H9 (cell line): ENCODE measurements around the gene CCDC33. TPM values are rescaled to one million over a fixed set of nuclear protein-coding genes. Genes with fewer than 3 reads are reported as not detected.

Experiments used
- DNase-seq: peaks from one replicate; pipeline ENCODE4 v3.0.0-alpha.2; 2017
- H2AFZ ChIP-seq: one replicate; pipeline ENCODE4 v1.6.1; 2013; ENCODE audit warnings: mild to moderate bottlenecking, low read length, control low read depth, moderate library complexity
- H2AK5ac ChIP-seq: 2 replicates; pipeline ENCODE4 v1.6.1; 2013; ENCODE audit warnings: low read length, control low read depth, mixed read lengths; ENCODE audit not compliant: insufficient read length
- H2BK120ac ChIP-seq: one replicate; pipeline ENCODE4 v1.6.1; 2013; ENCODE audit warnings: low read depth, mild to moderate bottlenecking, low read length, control low read depth, inconsistent platforms; ENCODE audit not compliant: poor library complexity, severe bottlenecking
- H2BK12ac ChIP-seq: 2 replicates; pipeline ENCODE4 v1.6.1; 2013; ENCODE audit warnings: low read length, control low read depth, mixed read lengths, low read depth; ENCODE audit not compliant: insufficient read length
- H2BK15ac ChIP-seq: 2 replicates; pipeline ENCODE4 v1.6.1; 2013; ENCODE audit warnings: low read depth, low read length, control low read depth
- H2BK20ac ChIP-seq: one replicate; pipeline ENCODE4 v1.6.1; 2013; ENCODE audit warnings: low read depth, mild to moderate bottlenecking, low read length, control low read depth, inconsistent platforms; ENCODE audit not compliant: poor library complexity, severe bottlenecking
- H2BK5ac ChIP-seq: 2 replicates; pipeline ENCODE4 v1.6.1; 2013; ENCODE audit warnings: low read length, control low read depth, mixed read lengths; ENCODE audit not compliant: insufficient read length
- H3K14ac ChIP-seq: 2 replicates; pipeline ENCODE4 v1.6.1; 2013; ENCODE audit warnings: low read length, control low read depth; ENCODE audit not compliant: insufficient read depth
- H3K18ac ChIP-seq: 2 replicates; pipeline ENCODE4 v1.6.1; 2013; ENCODE audit warnings: low read depth, mild to moderate bottlenecking, mixed read lengths, low read length, control low read depth; ENCODE audit not compliant: insufficient read length
- H3K23ac ChIP-seq: 2 replicates; pipeline ENCODE4 v1.6.1; 2013; ENCODE audit warnings: low read length, control low read depth, mixed read lengths, low read depth; ENCODE audit not compliant: insufficient read length
- H3K23me2 ChIP-seq: 2 replicates; pipeline ENCODE4 v1.6.1; 2013; ENCODE audit warnings: low read depth, mild to moderate bottlenecking, mixed read lengths, low read length, control low read depth; ENCODE audit not compliant: insufficient read length, poor library complexity, severe bottlenecking
- H3K27ac ChIP-seq: 2 replicates; pipeline ENCODE4 v1.5.1; 2013; ENCODE audit warnings: low read length, control low read depth, mixed read lengths, low read depth; ENCODE audit not compliant: insufficient read length
- H3K27me3 ChIP-seq: 2 replicates; pipeline ENCODE4 v1.6.1; 2013; ENCODE audit warnings: low read length, control low read depth, inconsistent platforms; ENCODE audit not compliant: insufficient read depth
- H3K4ac ChIP-seq: 2 replicates; pipeline ENCODE4 v1.6.1; 2013; ENCODE audit warnings: low read depth, mild to moderate bottlenecking, control low read depth, inconsistent platforms, low read length, moderate library complexity
- H3K4me1 ChIP-seq: 2 replicates; pipeline ENCODE4 v1.6.1; 2013; ENCODE audit warnings: low read length, control low read depth, inconsistent platforms; ENCODE audit not compliant: insufficient read depth
- H3K4me2 ChIP-seq: 2 replicates; pipeline ENCODE4 v1.6.1; 2013; ENCODE audit warnings: low read length, control low read depth, mixed read lengths; ENCODE audit not compliant: insufficient read length, insufficient read depth
- H3K56ac ChIP-seq: 2 replicates; pipeline ENCODE4 v1.6.1; 2013; ENCODE audit warnings: low read depth, mild to moderate bottlenecking, mixed read lengths, low read length, control low read depth; ENCODE audit not compliant: insufficient read length
- H3K79me1 ChIP-seq: 2 replicates; pipeline ENCODE4 v1.6.1; 2013; ENCODE audit warnings: low read depth, mild to moderate bottlenecking, moderate library complexity, low read length, control low read depth, inconsistent platforms; ENCODE audit not compliant: insufficient read depth, poor library complexity, severe bottlenecking
- H3K79me2 ChIP-seq: 2 replicates; pipeline ENCODE4 v1.6.1; 2013; ENCODE audit warnings: low read length, control low read depth, inconsistent platforms; ENCODE audit not compliant: insufficient read depth
- H3K9ac ChIP-seq: 2 replicates; pipeline ENCODE4 v1.6.1; 2013; ENCODE audit warnings: low read length, control low read depth, mixed read lengths; ENCODE audit not compliant: insufficient read length; ENCODE audit errors: extremely low read depth
- H3K9me3 ChIP-seq: one replicate; pipeline ENCODE4 v1.6.1; 2013; ENCODE audit warnings: low read depth, low read length, inconsistent platforms; ENCODE audit not compliant: control insufficient read depth
- H3T11ph ChIP-seq: one replicate; pipeline ENCODE4 v1.6.1; 2013; ENCODE audit warnings: mild to moderate bottlenecking, low read length, control low read depth, inconsistent platforms
- H4K20me1 ChIP-seq: one replicate; pipeline ENCODE4 v1.6.1; 2013; ENCODE audit not compliant: control insufficient read depth, insufficient read length, insufficient read depth
- H4K5ac ChIP-seq: 2 replicates; pipeline ENCODE4 v1.6.1; 2013; ENCODE audit warnings: low read depth, mild to moderate bottlenecking, mixed read lengths, low read length, control low read depth; ENCODE audit not compliant: insufficient read length
- H4K8ac ChIP-seq: replicated peaks from 2 replicates; pipeline ENCODE4 v1.6.1; 2013; ENCODE audit warnings: low read length, control low read depth, mixed read lengths, low read depth; ENCODE audit not compliant: insufficient read length
- H4K91ac ChIP-seq: 2 replicates; pipeline ENCODE4 v1.6.1; 2013; ENCODE audit warnings: low read depth, mild to moderate bottlenecking, moderate library complexity, mixed read lengths, low read length, control low read depth; ENCODE audit not compliant: insufficient read length
- H3K27ac Mint-ChIP-seq, 3 experiments: 2 replicates in 2 of 3; 3 replicates in 1 of 3; pipeline ENCODE4 v1.8.0; 2020 to 2021; ENCODE audit warnings: mixed read lengths in 3 of 3, mild to moderate bottlenecking in 1 of 3, moderate library complexity in 1 of 3
- H3K27me3 Mint-ChIP-seq: 2 replicates; pipeline ENCODE4 v1.8.0; 2021; ENCODE audit warnings: low read depth, mild to moderate bottlenecking, moderate library complexity, mixed read lengths
- H3K36me3 Mint-ChIP-seq, 3 experiments: 2 replicates in 2 of 3; 3 replicates in 1 of 3; pipeline ENCODE4 v1.8.0; 2020 to 2021; ENCODE audit warnings: low read depth in 3 of 3, mixed read lengths in 3 of 3; ENCODE audit not compliant: insufficient read depth in 1 of 3
- H3K4me1 Mint-ChIP-seq, 2 experiments: 2 replicates each; pipeline ENCODE4 v1.8.0; 2020; ENCODE audit warnings: mixed read lengths in 2 of 2
- H3K4me3 Mint-ChIP-seq, 2 experiments: 2 replicates in 1 of 2; 3 replicates in 1 of 2; pipeline ENCODE4 v1.8.0; 2020 to 2021; ENCODE audit warnings: mild to moderate bottlenecking in 2 of 2, mixed read lengths in 2 of 2, moderate library complexity in 1 of 2
- H3K9me3 Mint-ChIP-seq, 2 experiments: 2 replicates in 1 of 2; 3 replicates in 1 of 2; pipeline ENCODE4 v1.8.0; 2020; ENCODE audit warnings: mild to moderate bottlenecking in 2 of 2, mixed read lengths in 2 of 2, moderate library complexity in 1 of 2
- total RNA-seq: library from RNA; stranded (reverse); gene quantifications from 2 replicates; pipeline ENCODE4 v1.2.1, GENCODE V29; 2021
- TF ChIP-seq, protein P1 (sequence below): fragments of 200-600 bp; sonication (generic); conservative IDR thresholded peaks from 3 replicates; pipeline ENCODE4 v1.8.0; 2021; ENCODE audit warnings: antibody characterized with exemption, mild to moderate bottlenecking

Gene CCDC33
- total RNA-seq, 1 experiment from 2014 or later: 4.6 TPM

DNA sequence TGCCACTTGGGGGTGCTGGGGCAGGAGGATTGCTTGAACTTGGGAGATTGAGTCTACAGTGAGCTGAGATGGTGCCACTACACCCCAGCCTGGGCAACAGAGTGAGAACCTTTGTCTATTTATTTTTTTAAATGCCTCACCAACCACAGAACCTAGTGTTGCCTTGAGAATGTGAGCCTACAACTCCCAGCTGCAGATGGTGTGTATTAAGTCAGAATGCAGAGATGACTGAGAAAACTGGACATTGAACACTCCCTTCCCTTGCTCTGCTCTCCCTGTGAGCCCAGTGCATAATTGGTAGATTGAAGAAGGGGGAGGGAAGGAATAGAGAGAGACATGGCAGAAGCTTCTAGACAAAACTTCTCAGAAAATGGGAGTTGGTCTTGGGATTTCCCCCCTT lies 53.5 kb downstream of the CCDC33 start:
- Histone ChIP-seq H3K79me2 (no peaks in the 10 kb centered on the region), H2BK15ac (no peak overlapping the region), H3K4ac (no peak overlapping the region), H3K79me1 (no peaks in the 10 kb centered on the region), H4K20me1 (no peaks in the 10 kb centered on the region), H3K18ac (no peak overlapping the region), H3K23ac (no peak overlapping the region), H3K14ac (no peak overlapping the region), H2AK5ac (no peak overlapping the region), H2AFZ (no peak overlapping the region), H4K5ac (no peak overlapping the region), H3K23me2 (no peaks in the 10 kb centered on the region), H4K8ac (no peak overlapping the region), H3K9me3 (no peaks in the 10 kb centered on the region), H2BK120ac (no peak overlapping the region), H2BK5ac (no peak overlapping the region), H3K4me1 (peaks cover 3% of the 10 kb centered on the region; the same call in 1 of the 2 replicates), H3K56ac (no peak overlapping the region), H3K9ac (no peak overlapping the region), H2BK12ac (no peak overlapping the region), H4K91ac (no peak overlapping the region), H3K27ac (no peak overlapping the region), H2BK20ac (no peak overlapping the region), H3T11ph (no peak overlapping the region), H3K27me3 (no peaks in the 10 kb centered on the region; the same call in 1 of the 2 replicates), H3K4me2 (no peak overlapping the region)
- H3K36me3 Mint-ChIP-seq: no peaks in the 10 kb centered on the region
- TF ChIP-seq, protein P1, sequence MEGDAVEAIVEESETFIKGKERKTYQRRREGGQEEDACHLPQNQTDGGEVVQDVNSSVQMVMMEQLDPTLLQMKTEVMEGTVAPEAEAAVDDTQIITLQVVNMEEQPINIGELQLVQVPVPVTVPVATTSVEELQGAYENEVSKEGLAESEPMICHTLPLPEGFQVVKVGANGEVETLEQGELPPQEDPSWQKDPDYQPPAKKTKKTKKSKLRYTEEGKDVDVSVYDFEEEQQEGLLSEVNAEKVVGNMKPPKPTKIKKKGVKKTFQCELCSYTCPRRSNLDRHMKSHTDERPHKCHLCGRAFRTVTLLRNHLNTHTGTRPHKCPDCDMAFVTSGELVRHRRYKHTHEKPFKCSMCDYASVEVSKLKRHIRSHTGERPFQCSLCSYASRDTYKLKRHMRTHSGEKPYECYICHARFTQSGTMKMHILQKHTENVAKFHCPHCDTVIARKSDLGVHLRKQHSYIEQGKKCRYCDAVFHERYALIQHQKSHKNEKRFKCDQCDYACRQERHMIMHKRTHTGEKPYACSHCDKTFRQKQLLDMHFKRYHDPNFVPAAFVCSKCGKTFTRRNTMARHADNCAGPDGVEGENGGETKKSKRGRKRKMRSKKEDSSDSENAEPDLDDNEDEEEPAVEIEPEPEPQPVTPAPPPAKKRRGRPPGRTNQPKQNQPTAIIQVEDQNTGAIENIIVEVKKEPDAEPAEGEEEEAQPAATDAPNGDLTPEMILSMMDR: no peak
- no peak overlapping the region for H3K27ac Mint-ChIP-seq
- H3K9me3 Mint-ChIP-seq: no peaks in the 10 kb centered on the region
- H3K4me1 Mint-ChIP-seq: peaks cover 17 to 18% of the 10 kb centered on the region in 2 experiments
- no peak for DNase-seq
- H3K27me3 Mint-ChIP-seq: peaks cover 97% of the 10 kb centered on the region
- H3K4me3 Mint-ChIP-seq: no peak overlapping the region
